A549 (cell line): ENCODE results near the gene PTPRG. TPM values are rescaled to one million over a fixed set of nuclear protein-coding genes. Genes with fewer than 3 reads are reported as not detected.
"Not testable (repeated sequence)": the region's sequence is repeated elsewhere in the genome, so short reads cannot be mapped to it uniquely, and the experiment has no call there.

Source experiments
- ATAC-seq, 2 experiments: fragments of 200-7000 bp in 1 of 2; fragments of >200 bp in 1 of 2; cut with Nextera tagmentation in 1 of 2; cut with Tn5 transposase in 1 of 2; 3 replicates each; pipeline versions ENCODE4 v1.8.0 to v1.9.1; 2018 to 2020; ENCODE audit warnings: mild to moderate bottlenecking in 1 of 2, moderate library complexity in 1 of 2
- CTCF ChIA-PET: fragments of 300-600 bp; sonication (Branson Sonifier 250); formaldehyde crosslinking; extraction: SDS; loops from one replicate; lab custom pipeline; 2021; ENCODE audit warnings: antibody characterized with exemption, inconsistent platforms; lab: Yijun Ruan, JAX
- POLR2A ChIA-PET: fragments of 350-600 bp; formaldehyde crosslinking; extraction: SDS; loops from one replicate; lab custom pipeline; 2021; ENCODE audit warnings: antibody characterized with exemption, inconsistent platforms; lab: Yijun Ruan, JAX
- DNase-seq, 2 experiments: peaks; one replicate each; pipeline versions ENCODE4 v3.0.0 to v3.0.0-alpha.2; 2011 to 2016; ENCODE audit warnings: low read depth in 1 of 2, low spot score in 1 of 2
- FAIRE-seq: peaks from 2 replicates; lab custom pipeline; 2011; peaks lifted over from hg19 to GRCh38; lab: Jason Lieb, UNC
- H3K27ac ChIP-seq, 2 experiments: fragments of >200 bp; sonication (Bioruptor Twin); formaldehyde crosslinking; 3 replicates each; pipeline ENCODE4 v1.5.1; 2016 to 2017
- H3K4me1 ChIP-seq: fragments of >200 bp; sonication (Bioruptor Twin); formaldehyde crosslinking; 3 replicates; pipeline ENCODE4 v1.6.1; 2016
- H3K4me2 ChIP-seq: fragments of >200 bp; sonication (Bioruptor Twin); formaldehyde crosslinking; 3 replicates; pipeline ENCODE4 v1.6.1; 2016
- H3K4me3 ChIP-seq: fragments of >200 bp; sonication (Bioruptor Twin); formaldehyde crosslinking; 3 replicates; pipeline ENCODE4 v1.5.1; 2016
- H3K9me3 ChIP-seq: fragments of >200 bp; sonication (Bioruptor Twin); formaldehyde crosslinking; 3 replicates; pipeline ENCODE4 v1.6.1; 2016
- BCL3 ChIP-seq: fragments of >200 bp; sonication (Bioruptor Twin); formaldehyde crosslinking; IDR thresholded peaks from 3 replicates; pipeline ENCODE4 v1.6.1; 2016
- CTCF ChIP-seq: fragments of >200 bp; sonication (Bioruptor Twin); formaldehyde crosslinking; IDR thresholded peaks from 3 replicates; pipeline ENCODE4 v1.5.1; 2016
- EHMT2 ChIP-seq: fragments of 200-600 bp; sonication (generic); IDR thresholded peaks from 2 replicates; pipeline ENCODE4 v1.6.1; 2016; ENCODE audit warnings: antibody characterized with exemption, low read depth, mild to moderate bottlenecking, moderate library complexity
- ELK1 ChIP-seq: fragments of 150-350 bp; IDR thresholded peaks from 2 replicates; pipeline ENCODE4 v1.6.1; 2014; ENCODE audit warnings: low read depth, mild to moderate bottlenecking, low read length
- FOSB ChIP-seq: fragments of 250-450 bp; sonication (Bioruptor Pico); IDR thresholded peaks from 2 replicates; pipeline ENCODE4 v1.5.0; 2020; ENCODE audit warnings: mild to moderate bottlenecking, moderate library complexity
- FOSL2 ChIP-seq, 2 experiments: fragments of 450-650 bp in 1 of 2; fragments of >200 bp in 1 of 2; sonication (Bioruptor Twin) in 1 of 2; formaldehyde crosslinking; IDR thresholded peaks; 2 replicates each; pipeline versions ENCODE4 v1.5.0 to v1.6.1; 2016 to 2020; ENCODE audit warnings: mild to moderate bottlenecking in 1 of 2, moderate library complexity in 1 of 2
- HES2 ChIP-seq: fragments of >200 bp; sonication (Bioruptor Twin); formaldehyde crosslinking; IDR thresholded peaks from 2 replicates; pipeline ENCODE4 v1.6.1; 2016
- HEYL ChIP-seq: fragments of 250-450 bp; sonication (Bioruptor Pico); IDR thresholded peaks from 2 replicates; pipeline ENCODE4 v1.8.0; 2021; ENCODE audit warnings: mild to moderate bottlenecking, moderate library complexity
- HOXA7 ChIP-seq: fragments of 250-450 bp; sonication (Bioruptor Pico); IDR thresholded peaks from 2 replicates; pipeline ENCODE4 v1.5.0; 2020; ENCODE audit warnings: mild to moderate bottlenecking, moderate library complexity
- JUN ChIP-seq, 2 experiments: fragments of >200 bp; sonication (Bioruptor Twin); formaldehyde crosslinking; IDR thresholded peaks; 2 replicates in 1 of 2; 3 replicates in 1 of 2; pipeline ENCODE4 v1.6.1; 2016 to 2017
- KDM1A ChIP-seq: fragments of 200-600 bp; sonication (generic); IDR thresholded peaks from 2 replicates; pipeline ENCODE4 v1.6.1; 2016; ENCODE audit warnings: low read depth, mild to moderate bottlenecking
- MAFK ChIP-seq: fragments of 450-650 bp; IDR thresholded peaks from 2 replicates; pipeline ENCODE4 v1.6.1; 2014; ENCODE audit not compliant: partially characterized antibody
- NFE2L2 ChIP-seq: fragments of 150-350 bp; conservative IDR thresholded peaks from 2 replicates; pipeline ENCODE4 v1.6.1; 2014; ENCODE audit warnings: low read length
- RAD21 ChIP-seq, 2 experiments: fragments of >200 bp in 1 of 2; sonication (Bioruptor Twin) in 1 of 2; formaldehyde crosslinking in 1 of 2; IDR thresholded peaks in 1 of 2; conservative IDR thresholded peaks in 1 of 2; 2 replicates in 1 of 2; 3 replicates in 1 of 2; pipeline ENCODE4 v1.6.1; 2012 to 2018; ENCODE audit warnings: inconsistent platforms in 1 of 2
- RARB ChIP-seq: fragments of 250-450 bp; sonication (Bioruptor Pico); IDR thresholded peaks from 2 replicates; pipeline ENCODE4 v1.8.0; 2021; ENCODE audit warnings: mild to moderate bottlenecking, moderate library complexity
- RCOR1 ChIP-seq: fragments of 150-350 bp; IDR thresholded peaks from 2 replicates; pipeline ENCODE4 v1.6.1; 2014; ENCODE audit warnings: antibody characterized with exemption, low read length, low read depth
- RNF2 ChIP-seq: fragments of 200-600 bp; sonication (generic); IDR thresholded peaks from 2 replicates; pipeline ENCODE4 v1.6.1; 2016; ENCODE audit warnings: low read depth, mild to moderate bottlenecking, antibody characterized with exemption, moderate library complexity, borderline replicate concordance
- SMC3 ChIP-seq: fragments of >200 bp; sonication (Bioruptor Twin); formaldehyde crosslinking; IDR thresholded peaks from 3 replicates; pipeline ENCODE4 v1.6.1; 2018; ENCODE audit warnings: inconsistent platforms
- SREBF2 ChIP-seq: fragments of 450-650 bp; IDR thresholded peaks from 2 replicates; pipeline ENCODE4 v1.6.1; 2014; ENCODE audit warnings: mild to moderate bottlenecking, moderate library complexity
- TP53 ChIP-seq: fragments of 250-450 bp; sonication (Bioruptor Pico); IDR thresholded peaks from 2 replicates; pipeline ENCODE4 v1.5.0; 2021; ENCODE audit warnings: mild to moderate bottlenecking, moderate library complexity
- USF2 ChIP-seq: fragments of 450-650 bp; IDR thresholded peaks from 2 replicates; pipeline ENCODE4 v1.6.1; 2014; ENCODE audit warnings: antibody characterized with exemption
- ZFP36 ChIP-seq: fragments of 450-650 bp; IDR thresholded peaks from 2 replicates; pipeline ENCODE4 v1.6.1; 2014; ENCODE audit warnings: borderline replicate concordance; ENCODE audit not compliant: partially characterized antibody
- ZNF302 ChIP-seq: fragments of 250-450 bp; sonication (Bioruptor Pico); IDR thresholded peaks from 2 replicates; pipeline ENCODE4 v1.9.0; 2021; ENCODE audit warnings: inconsistent platforms, mild to moderate bottlenecking, moderate library complexity
- ZSCAN20 ChIP-seq: fragments of 250-450 bp; sonication (Bioruptor Pico); IDR thresholded peaks from 2 replicates; pipeline ENCODE4 v1.8.0; 2022; ENCODE audit warnings: mild to moderate bottlenecking, moderate library complexity
- WGBS: methylation state at CpG from one replicate; pipeline ENCODE4 v1.1.6; 2017; ENCODE audit errors: missing lambda C conversion rate; 5-methylcytosine and 5-hydroxymethylcytosine counted together
- polyA plus RNA-seq, 4 experiments: library from polyadenylated mRNA; depleted of rRNA in 3 of 4; stranded (reverse); fragments of >200 nt; fragmentation: RNase III in 1 of 4; extraction: RNeasy Plus Mini Kit Qiagen cat#74134 plus additional on column Dnase treatment in 1 of 4; gene quantifications; 2 replicates in 3 of 4; 3 replicates in 1 of 4; pipeline ENCODE4 v1.2.3, GENCODE V29; 2011 to 2017

PTPRG gene
- polyA plus RNA-seq, 2 of the 4 experiments (the other 2 are of a cell fraction), result 4.5 to 4.8 TPM

GRCh38 chr3:61545716-61546115, 15.7 kb upstream of the PTPRG start (continued):
- TF ChIP-seq RARB (CRISPR knock-in tag) (no peak), EHMT2 (no peak), ZFP36 (no peak)

- Histone ChIP-seq H3K4me2 (no peak overlapping the region), H3K4me3 (no peak overlapping the region), H3K27ac (no peak overlapping the region), H3K4me1 (no peaks in the 10 kb centered on the region), H3K9me3 (no peaks in the 10 kb centered on the region)
- WGBS, result 55% methylated on average over 4 of the region's 4 CpGs
- POLR2A ChIA-PET, result no interaction called here
- DNase-seq (no peak), FAIRE-seq (no peak), ATAC-seq (no peak)
- no peak for TF ChIP-seq HEYL (CRISPR knock-in tag)
- TF ChIP-seq USF2, result no peak
- TF ChIP-seq KDM1A, result no peak
- no peak for TF ChIP-seq HES2
- TF ChIP-seq RNF2, result no peak
- TF ChIP-seq ZSCAN20 (CRISPR knock-in tag), result no peak
- TF ChIP-seq MAFK, result no peak
- no peak for TF ChIP-seq RAD21 (conservative IDR thresholded peaks at IDR 0.05 in 1 of 2, IDR thresholded peaks at IDR 0.05 in 1 of 2)
- TF ChIP-seq TP53 (CRISPR knock-in tag), result no peak
- TF ChIP-seq ZNF302 (CRISPR knock-in tag), result no peak
- TF ChIP-seq SMC3, result no peak
- TF ChIP-seq RCOR1, result no peak
- TF ChIP-seq FOSL2 (IDR thresholded peaks at IDR 0.05), result no peak
- TF ChIP-seq FOSL2 (CRISPR knock-in tag; IDR thresholded peaks at IDR 0.05), result no peak
- CTCF ChIA-PET, result no interaction called here
Observed at GRCh38 chr3:61547625-61548024, 13.7 kb upstream of the PTPRG start.

DNA sequence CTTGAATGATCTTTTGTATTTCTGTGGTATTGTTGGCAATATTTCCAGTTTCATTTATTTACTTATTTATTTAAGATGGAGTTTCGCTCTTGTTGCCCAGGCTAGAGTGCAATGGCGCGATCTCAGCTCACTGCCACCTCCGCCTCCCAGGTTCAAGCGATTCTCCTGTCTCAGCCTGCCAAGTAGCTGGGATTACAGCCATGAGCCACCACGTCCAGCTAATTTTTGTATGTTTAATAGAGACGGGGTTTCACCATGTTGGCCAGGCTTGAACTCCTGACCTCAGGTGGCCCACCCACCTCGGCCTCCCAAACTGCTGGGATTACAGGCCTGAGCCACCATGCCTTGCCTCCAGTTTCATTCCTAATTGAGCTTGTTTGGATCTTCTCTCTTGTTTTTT, 8.7 kb upstream of the PTPRG start:
- ATAC-seq, FAIRE-seq, H3K4me2 ChIP-seq, H3K4me3 ChIP-seq, POLR2A ChIA-PET, H3K27ac ChIP-seq, CTCF ChIA-PET, DNase-seq, H3K9me3 ChIP-seq, H3K4me1 ChIP-seq: not testable (repeated sequence)
- 52% methylated on average over 8 of the region's 8 CpGs for WGBS

GRCh38 chr3:61559136-61559731, 2.1 kb upstream of the PTPRG start:
- ChIA-PET POLR2A (no interaction called here), CTCF (interaction anchor here (0.9 to 1.4 kb wide), 2 partner anchors 15 to 29 kb away, joined by 3 to 5 read pairs; no protein-coding TSS in a partner anchor)
- Histone ChIP-seq H3K4me3 (no peak overlapping the region), H3K4me1 (no peaks in the 10 kb centered on the region), H3K4me2 (no peak overlapping the region), H3K27ac (no peak overlapping the region), H3K9me3 (peaks cover 4% of the 10 kb centered on the region; the same call in 1 of the 3 replicates)
- FAIRE-seq (no peak), ATAC-seq (no peak), DNase-seq (no peak)
- TF ChIP-seq ZSCAN20 (CRISPR knock-in tag) (no peak), HES2 (no peak), CTCF (no peak), HOXA7 (CRISPR knock-in tag) (no peak), BCL3 (no peak), FOSB (CRISPR knock-in tag) (no peak), ELK1 (no peak), JUN (IDR thresholded peaks at IDR 0.05) (no peak), RARB (CRISPR knock-in tag) (no peak), USF2 (no peak), NFE2L2 (no peak), SREBF2 (no peak), MAFK (no peak), HEYL (CRISPR knock-in tag) (no peak)
- WGBS, result 67% methylated on average over 7 of the region's 7 CpGs
